GM10266 (cell line): ENCODE results near the gene CCDC107.
"Not testable (repeated sequence)": the region's sequence is repeated elsewhere in the genome, so short reads cannot be mapped to it uniquely, and the experiment has no call there.

ENCODE experiments used
- DNase-seq: peaks from one replicate; pipeline ENCODE4 v3.0.0; 2012; ENCODE audit errors: extremely low spot score
- CTCF ChIP-seq: IDR thresholded peaks from 2 replicates; pipeline ENCODE4 v1.5.1; 2012; ENCODE audit warnings: mild to moderate bottlenecking, low read depth; ENCODE audit not compliant: control insufficient read depth, insufficient read depth; ENCODE audit errors: missing control alignments

CCDC107 gene

GRCh38 chr9:35643046-35643445, 15.0 kb upstream of the CCDC107 start:
- no peak for TF ChIP-seq CTCF

GRCh38 chr9:35645736-35646135, 12.4 kb upstream of the CCDC107 start:
- DNase-seq = not testable (repeated sequence)

More at GRCh38 chr9:35643046-35643445, 15.0 kb upstream of the CCDC107 start:
- no peak for DNase-seq

- DNase-seq = peak; percentile 19
- TF ChIP-seq CTCF = no peak
Measured at GRCh38 chr9:35646153-35646532, 11.9 kb upstream of the CCDC107 start.

GRCh38 chr9:35646533-35647265, 11.4 kb upstream of the CCDC107 start:
- peak; percentile 98 for TF ChIP-seq CTCF
- peak; percentile 88 for DNase-seq

- TF ChIP-seq CTCF = no peak
- DNase-seq = no peak
Measured at GRCh38 chr9:35649431-35650340, 8.4 kb upstream of the CCDC107 start.

GRCh38 chr9:35650341-35651158, 7.5 kb upstream of the CCDC107 start, which contains the start of gene SIT1:
TSS of gene SIT1 (minus strand) at chr9:35650931. CDS start at chr9:35650853, 78 bp downstream.
- DNase-seq = no peak
- TF ChIP-seq CTCF = no peak
